ENCODE data around the gene GABPB2.

Gene GABPB2

GRCh38 chr1:151145304-151146071, 74.9 kb downstream of the GABPB2 start:
- no peaks in the 10 kb centered on the region for H3K9me2 ChIP-seq (replicated peaks; ENCODE audit: insufficient read depth, low read length)
- H3K36me3 ChIP-seq (ENCODE audit: low read length): no peaks in the 10 kb centered on the region
- H3K4me2 ChIP-seq (ENCODE audit: low read depth, low read length, poor library complexity, severe bottlenecking): peak overlapping the region; percentile 90
- H3K27me3 ChIP-seq (ENCODE audit: low read length): no peaks in the 10 kb centered on the region
- H3K9me3 ChIP-seq (ENCODE audit: insufficient read depth, low read length): no peaks in the 10 kb centered on the region
- H4K20me1 ChIP-seq (ENCODE audit: low read depth, low read length): no peaks in the 10 kb centered on the region
- H3K4me3 ChIP-seq (ENCODE audit: insufficient read depth, low read length, poor library complexity, severe bottlenecking): no peak overlapping the region
- TF ChIP-seq EZH2phosphoT487 (conservative IDR thresholded peaks at IDR 0.05; ENCODE audit: low read length) (no peak), CTCF (IDR thresholded peaks at IDR 0.05; ENCODE audit: insufficient read depth, low read length, poor library complexity, severe bottlenecking) (no peak)
- H3K79me2 ChIP-seq (ENCODE audit: insufficient read depth, low read length): no peaks in the 10 kb centered on the region
- no peak overlapping the region for H2AFZ ChIP-seq (ENCODE audit: low read depth, low read length, severe bottlenecking)
- H3K9ac ChIP-seq (ENCODE audit: low read length): no peak overlapping the region
- H3F3A ChIP-seq (ENCODE audit: insufficient read depth): no peaks in the 10 kb centered on the region
- H3K27ac ChIP-seq (ENCODE audit: low read depth, low read length): no peak overlapping the region

DNA sequence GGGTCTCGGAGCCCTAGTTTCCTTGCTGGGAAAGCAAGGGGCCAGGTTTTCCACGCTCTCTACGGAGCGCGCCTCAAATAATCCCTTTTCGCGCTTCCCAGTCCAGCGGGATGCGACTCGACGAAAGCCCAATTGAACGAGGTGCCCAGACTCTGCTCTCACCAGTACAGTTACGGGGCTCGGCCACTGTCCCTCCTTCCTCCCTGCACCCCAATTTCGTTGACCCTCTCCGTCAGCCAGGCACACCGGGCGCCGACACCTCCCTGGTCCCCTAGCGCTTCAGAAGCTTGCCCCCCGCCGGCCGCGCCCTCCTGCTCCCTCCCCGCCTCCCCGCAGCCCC, 75.5 kb downstream of the GABPB2 start:
- Histone ChIP-seq H3K27me3 (ENCODE audit: low read length) (no peaks in the 10 kb centered on the region), H3K4me3 (ENCODE audit: insufficient read depth, low read length, poor library complexity, severe bottlenecking) (peak overlapping the region; percentile 81), H3K36me3 (ENCODE audit: low read length) (no peaks in the 10 kb centered on the region), H3K4me2 (ENCODE audit: low read depth, low read length, poor library complexity, severe bottlenecking) (peak overlapping the region; percentile 90), H3K9me3 (ENCODE audit: insufficient read depth, low read length) (no peaks in the 10 kb centered on the region), H3K79me2 (ENCODE audit: insufficient read depth, low read length) (no peaks in the 10 kb centered on the region), H3K27ac (ENCODE audit: low read depth, low read length) (no peak overlapping the region), H3K9me2 (replicated peaks; ENCODE audit: insufficient read depth, low read length) (no peaks in the 10 kb centered on the region), H2AFZ (ENCODE audit: low read depth, low read length, severe bottlenecking) (peak overlapping the region; percentile 95), H3F3A (ENCODE audit: insufficient read depth) (no peaks in the 10 kb centered on the region), H4K20me1 (ENCODE audit: low read depth, low read length) (no peaks in the 10 kb centered on the region), H3K9ac (ENCODE audit: low read length) (peak overlapping the region; percentile 41)
- TF ChIP-seq CTCF (IDR thresholded peaks at IDR 0.05; ENCODE audit: insufficient read depth, low read length, poor library complexity, severe bottlenecking) (no peak), EZH2phosphoT487 (conservative IDR thresholded peaks at IDR 0.05; ENCODE audit: low read length) (no peak)

DNA sequence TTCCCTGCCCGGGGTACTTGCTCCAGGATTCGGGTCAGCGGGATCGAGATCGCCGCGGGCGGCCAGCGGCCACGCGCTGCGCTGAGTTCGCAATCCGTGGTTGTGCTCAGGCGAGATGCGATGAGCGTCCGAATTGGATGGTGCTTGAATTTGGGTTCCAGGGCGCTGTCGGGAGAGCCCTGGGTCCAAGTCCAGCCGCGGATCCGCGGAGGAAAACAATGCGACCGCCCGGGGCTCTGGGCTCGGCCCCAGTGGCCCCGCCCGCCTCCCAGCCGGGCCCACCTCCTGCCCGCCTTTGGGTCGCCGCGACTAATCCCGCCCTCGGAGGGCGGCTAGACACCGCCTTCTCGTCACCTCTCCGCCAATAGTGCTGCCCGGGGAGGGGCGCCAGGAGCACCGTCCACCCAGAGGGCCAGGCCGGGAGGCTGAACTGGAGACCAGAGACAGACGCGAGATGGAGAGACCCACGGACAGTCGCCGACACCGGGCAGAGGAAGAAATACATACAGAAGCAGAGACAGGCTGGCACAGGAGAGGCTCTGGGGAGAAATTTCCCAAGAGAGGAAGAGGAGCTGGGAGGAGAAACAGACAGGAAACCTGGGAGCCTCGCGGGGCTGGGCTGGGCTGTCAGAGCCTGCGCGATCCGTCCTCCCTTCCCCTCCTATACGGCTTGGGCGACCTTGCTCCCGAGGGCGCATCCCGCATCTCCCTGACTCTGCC, 76.0 kb downstream of the GABPB2 start, which contains the start of gene SEMA6C:
TSS of gene SEMA6C (minus strand) at position 220 of the 720 bp plus-strand sequence. CDS start 4,010 bp downstream, outside the sequence.
- Histone ChIP-seq H3F3A (ENCODE audit: insufficient read depth) (no peaks in the 10 kb centered on the region), H3K27ac (ENCODE audit: low read depth, low read length) (no peak within 1 kb of the TSS), H3K79me2 (ENCODE audit: insufficient read depth, low read length) (no peaks in the 10 kb centered on the region), H3K4me3 (ENCODE audit: insufficient read depth, low read length, poor library complexity, severe bottlenecking) (peak within 1 kb of the TSS; percentile 81), H3K36me3 (ENCODE audit: low read length) (no peaks in the 10 kb centered on the region), H2AFZ (ENCODE audit: low read depth, low read length, severe bottlenecking) (peak within 1 kb of the TSS; percentile 95), H3K4me2 (ENCODE audit: low read depth, low read length, poor library complexity, severe bottlenecking) (peak within 1 kb of the TSS; percentile 90), H3K9me3 (ENCODE audit: insufficient read depth, low read length) (no peaks in the 10 kb centered on the region), H3K27me3 (ENCODE audit: low read length) (no peaks in the 10 kb centered on the region), H4K20me1 (ENCODE audit: low read depth, low read length) (no peaks in the 10 kb centered on the region), H3K9me2 (replicated peaks; ENCODE audit: insufficient read depth, low read length) (no peaks in the 10 kb centered on the region), H3K9ac (ENCODE audit: low read length) (peak within 1 kb of the TSS; percentile 41)
- TF ChIP-seq CTCF (IDR thresholded peaks at IDR 0.05; ENCODE audit: insufficient read depth, low read length, poor library complexity, severe bottlenecking): no peak
- no peak for TF ChIP-seq EZH2phosphoT487 (conservative IDR thresholded peaks at IDR 0.05; ENCODE audit: low read length)
